ENCODE measurements around the gene GPR156.

GPR156 gene

DNA sequence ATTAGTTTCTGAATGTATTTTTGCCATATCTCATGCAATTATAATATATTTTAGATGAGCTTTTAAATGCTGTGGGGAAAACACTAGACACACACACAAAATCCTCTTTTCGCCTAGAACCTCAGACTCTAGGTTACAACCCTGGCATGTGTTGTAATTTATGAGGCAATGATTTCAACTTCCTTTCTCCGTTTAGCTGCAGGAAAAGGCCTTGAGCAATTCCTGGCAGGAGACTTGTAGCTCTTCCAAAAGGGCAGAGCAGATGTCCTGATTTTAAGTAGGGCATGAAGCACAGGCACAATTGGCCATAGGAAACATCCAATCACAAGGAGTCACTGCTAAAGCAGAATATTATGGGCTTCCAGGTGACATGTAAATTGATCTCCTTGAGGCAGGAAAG lies 82.0 kb downstream of the GPR156 start:
- no peak overlapping the region for H2AFZ ChIP-seq (ENCODE audit: low read length)
- TF ChIP-seq, protein P1, sequence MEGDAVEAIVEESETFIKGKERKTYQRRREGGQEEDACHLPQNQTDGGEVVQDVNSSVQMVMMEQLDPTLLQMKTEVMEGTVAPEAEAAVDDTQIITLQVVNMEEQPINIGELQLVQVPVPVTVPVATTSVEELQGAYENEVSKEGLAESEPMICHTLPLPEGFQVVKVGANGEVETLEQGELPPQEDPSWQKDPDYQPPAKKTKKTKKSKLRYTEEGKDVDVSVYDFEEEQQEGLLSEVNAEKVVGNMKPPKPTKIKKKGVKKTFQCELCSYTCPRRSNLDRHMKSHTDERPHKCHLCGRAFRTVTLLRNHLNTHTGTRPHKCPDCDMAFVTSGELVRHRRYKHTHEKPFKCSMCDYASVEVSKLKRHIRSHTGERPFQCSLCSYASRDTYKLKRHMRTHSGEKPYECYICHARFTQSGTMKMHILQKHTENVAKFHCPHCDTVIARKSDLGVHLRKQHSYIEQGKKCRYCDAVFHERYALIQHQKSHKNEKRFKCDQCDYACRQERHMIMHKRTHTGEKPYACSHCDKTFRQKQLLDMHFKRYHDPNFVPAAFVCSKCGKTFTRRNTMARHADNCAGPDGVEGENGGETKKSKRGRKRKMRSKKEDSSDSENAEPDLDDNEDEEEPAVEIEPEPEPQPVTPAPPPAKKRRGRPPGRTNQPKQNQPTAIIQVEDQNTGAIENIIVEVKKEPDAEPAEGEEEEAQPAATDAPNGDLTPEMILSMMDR (IDR thresholded peaks at IDR 0.05; ENCODE audit: low read length): no peak
- TF ChIP-seq EZH2phosphoT487 (IDR thresholded peaks at IDR 0.05; ENCODE audit: low read length) (no peak), EZH2 (optimal IDR thresholded peaks at IDR 0.05; ENCODE audit: low read depth, low read length) (no peak)
- no peaks in the 10 kb centered on the region for H3K9me2 ChIP-seq (replicated peaks; ENCODE audit: insufficient read depth, low read length)
- H3K9me3 ChIP-seq (replicated peaks; ENCODE audit: insufficient read depth, low read length): no peaks in the 10 kb centered on the region
- H3K27ac ChIP-seq (ENCODE audit: low read length): no peak overlapping the region
- no peak for DNase-seq
- H3K9ac ChIP-seq (ENCODE audit: low read length): no peak overlapping the region
- H3K36me3 ChIP-seq (replicated peaks; ENCODE audit: insufficient read depth, low read length): no peaks in the 10 kb centered on the region
- H3K27me3 ChIP-seq (replicated peaks; ENCODE audit: insufficient read depth, low read length): no peaks in the 10 kb centered on the region
- H3K79me2 ChIP-seq (ENCODE audit: low read length): no peaks in the 10 kb centered on the region
- no peaks in the 10 kb centered on the region for H4K20me1 ChIP-seq (ENCODE audit: insufficient read depth, low read length)
- no peaks in the 10 kb centered on the region for H3K4me1 ChIP-seq (ENCODE audit: low read length)
- no peak overlapping the region for H3K4me2 ChIP-seq (ENCODE audit: low read depth, low read length)
- H3K4me3 ChIP-seq (ENCODE audit: low read length): no peak overlapping the region
- no peaks in the 10 kb centered on the region for H3F3A ChIP-seq (ENCODE audit: insufficient read depth, low read length)

DNA sequence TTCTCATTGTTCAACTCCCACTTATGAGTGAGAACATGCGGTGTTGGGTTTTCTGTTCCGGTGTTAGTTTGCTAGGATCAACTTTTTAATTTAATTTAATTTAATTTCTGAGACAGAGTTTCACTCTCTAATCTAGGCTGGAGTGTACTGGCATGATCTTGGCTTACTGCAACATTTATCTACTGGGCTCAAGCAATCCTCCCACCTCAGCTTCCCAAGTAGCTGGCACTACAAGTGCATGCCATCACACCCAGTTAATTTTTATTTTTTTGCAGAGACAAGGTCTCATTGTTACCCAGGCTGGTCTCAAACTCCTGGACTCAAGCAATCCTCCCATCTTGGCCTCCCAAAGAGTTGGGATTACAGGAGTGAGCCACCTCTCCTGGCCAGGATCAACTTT lies 82.7 kb downstream of the GPR156 start:
- Histone ChIP-seq H3K79me2 (ENCODE audit: low read length) (no peaks in the 10 kb centered on the region), H3K27me3 (replicated peaks; ENCODE audit: insufficient read depth, low read length) (no peaks in the 10 kb centered on the region), H3K36me3 (replicated peaks; ENCODE audit: insufficient read depth, low read length) (no peaks in the 10 kb centered on the region), H3K9me3 (replicated peaks; ENCODE audit: insufficient read depth, low read length) (no peaks in the 10 kb centered on the region), H3K9me2 (replicated peaks; ENCODE audit: insufficient read depth, low read length) (no peaks in the 10 kb centered on the region), H3K4me2 (ENCODE audit: low read depth, low read length) (no peak overlapping the region), H3F3A (ENCODE audit: insufficient read depth, low read length) (no peaks in the 10 kb centered on the region), H3K9ac (ENCODE audit: low read length) (no peak overlapping the region), H3K27ac (ENCODE audit: low read length) (no peak overlapping the region), H3K4me1 (ENCODE audit: low read length) (no peaks in the 10 kb centered on the region), H4K20me1 (ENCODE audit: insufficient read depth, low read length) (no peaks in the 10 kb centered on the region), H2AFZ (ENCODE audit: low read length) (no peak overlapping the region), H3K4me3 (ENCODE audit: low read length) (no peak overlapping the region)
- no peak for TF ChIP-seq EZH2phosphoT487 (IDR thresholded peaks at IDR 0.05; ENCODE audit: low read length)
- TF ChIP-seq, protein P1 (IDR thresholded peaks at IDR 0.05; ENCODE audit: low read length): no peak
- TF ChIP-seq EZH2 (optimal IDR thresholded peaks at IDR 0.05; ENCODE audit: low read depth, low read length): no peak
- no peak for DNase-seq

DNA sequence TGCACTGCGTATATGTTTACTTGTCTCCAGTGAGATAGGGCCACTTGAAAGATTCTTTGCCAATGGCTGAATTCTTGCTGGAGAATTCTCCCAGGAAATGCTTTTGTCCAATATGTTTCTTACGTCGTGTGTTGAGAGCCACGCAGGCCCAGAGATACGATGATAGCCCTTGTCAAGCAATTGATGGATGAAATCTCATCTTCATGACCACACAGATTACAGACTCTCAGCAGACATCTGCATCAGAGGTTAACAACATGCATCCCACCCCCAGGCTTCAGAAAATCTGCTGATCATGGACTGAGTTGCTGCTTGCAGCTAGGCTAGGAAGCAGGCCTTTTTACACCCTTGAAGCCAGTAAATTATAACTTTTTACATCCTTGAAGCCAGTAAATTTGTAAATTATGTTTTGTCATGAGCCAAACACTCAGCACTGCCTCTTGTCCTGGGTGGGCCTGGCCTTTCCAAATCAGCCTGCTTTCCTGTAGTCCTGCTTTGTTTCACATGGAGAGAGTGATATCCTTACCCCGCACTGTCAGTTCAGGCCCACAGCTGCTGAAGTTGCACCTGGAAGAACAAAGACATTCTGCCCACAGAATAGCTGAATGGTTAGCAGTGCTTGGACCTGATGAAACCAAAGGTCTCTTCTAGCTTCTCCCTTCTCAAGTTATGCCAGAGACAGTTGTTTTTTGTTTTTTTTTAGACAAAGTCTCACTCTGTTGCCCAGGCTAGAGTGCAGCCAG lies 84.4 kb downstream of the GPR156 start:
- Histone ChIP-seq H3K27me3 (replicated peaks; ENCODE audit: insufficient read depth, low read length) (no peaks in the 10 kb centered on the region), H3K79me2 (ENCODE audit: low read length) (no peaks in the 10 kb centered on the region), H2AFZ (ENCODE audit: low read length) (no peak overlapping the region), H3K4me1 (ENCODE audit: low read length) (no peaks in the 10 kb centered on the region), H3K36me3 (replicated peaks; ENCODE audit: insufficient read depth, low read length) (no peaks in the 10 kb centered on the region), H3K27ac (ENCODE audit: low read length) (no peak overlapping the region), H3F3A (ENCODE audit: insufficient read depth, low read length) (no peaks in the 10 kb centered on the region), H3K4me2 (ENCODE audit: low read depth, low read length) (no peak overlapping the region), H3K4me3 (ENCODE audit: low read length) (no peak overlapping the region), H4K20me1 (ENCODE audit: insufficient read depth, low read length) (no peaks in the 10 kb centered on the region), H3K9me3 (replicated peaks; ENCODE audit: insufficient read depth, low read length) (no peaks in the 10 kb centered on the region), H3K9ac (ENCODE audit: low read length) (no peak overlapping the region), H3K9me2 (replicated peaks; ENCODE audit: insufficient read depth, low read length) (no peaks in the 10 kb centered on the region)
- TF ChIP-seq EZH2 (optimal IDR thresholded peaks at IDR 0.05; ENCODE audit: low read depth, low read length): no peak
- no peak for TF ChIP-seq EZH2phosphoT487 (IDR thresholded peaks at IDR 0.05; ENCODE audit: low read length)
- TF ChIP-seq, protein P1 (IDR thresholded peaks at IDR 0.05; ENCODE audit: low read length): no peak
- DNase-seq: no peak

Data from MM.1S (cell line).